Stimulated activated CD8-positive, alpha-beta memory T cell treated with anti-CD3 and anti-CD28 coated beads, Interleukin-12 subunit alpha, Interleukin-12 subunit beta, amount 100 ng/mL, for 24 hours (primary cell): ENCODE results near the gene SNN.

Experiments
- DNase-seq: peaks from one replicate; pipeline ENCODE4 v3.0.0-alpha.2; 2020; ENCODE audit errors: extremely low read depth

SNN gene

DNA sequence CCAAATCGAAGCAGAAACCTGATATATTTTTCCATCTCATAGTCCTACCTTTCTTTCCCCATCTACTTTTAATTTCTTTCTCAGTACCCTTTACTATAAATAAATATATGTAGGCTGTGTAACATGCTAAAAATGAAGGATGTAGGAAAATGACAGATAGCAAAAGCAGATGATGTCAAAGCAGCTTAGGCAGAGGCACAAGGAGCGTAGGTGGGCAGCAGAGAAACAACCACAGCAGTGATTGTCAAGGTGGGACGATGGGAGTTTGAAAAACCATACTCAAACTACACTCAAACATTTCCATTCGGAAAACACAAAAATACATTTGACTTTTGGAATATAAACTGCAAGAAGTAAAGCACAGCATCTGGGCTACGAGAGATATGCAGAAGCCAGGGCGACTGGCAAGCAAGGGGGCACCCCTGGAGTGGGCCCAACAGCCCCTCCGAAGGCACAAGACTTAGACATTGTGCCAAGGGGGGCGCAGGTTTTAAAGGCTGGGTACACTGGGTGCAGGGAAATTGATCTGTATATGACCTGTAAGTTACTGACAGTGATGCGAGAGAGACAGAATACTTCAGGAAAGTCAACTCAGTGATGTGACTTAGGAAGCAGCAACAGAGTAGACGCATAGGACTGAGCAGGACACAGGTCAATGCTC is 31.1 kb downstream of the SNN start:
- DNase-seq = no peak

DNA sequence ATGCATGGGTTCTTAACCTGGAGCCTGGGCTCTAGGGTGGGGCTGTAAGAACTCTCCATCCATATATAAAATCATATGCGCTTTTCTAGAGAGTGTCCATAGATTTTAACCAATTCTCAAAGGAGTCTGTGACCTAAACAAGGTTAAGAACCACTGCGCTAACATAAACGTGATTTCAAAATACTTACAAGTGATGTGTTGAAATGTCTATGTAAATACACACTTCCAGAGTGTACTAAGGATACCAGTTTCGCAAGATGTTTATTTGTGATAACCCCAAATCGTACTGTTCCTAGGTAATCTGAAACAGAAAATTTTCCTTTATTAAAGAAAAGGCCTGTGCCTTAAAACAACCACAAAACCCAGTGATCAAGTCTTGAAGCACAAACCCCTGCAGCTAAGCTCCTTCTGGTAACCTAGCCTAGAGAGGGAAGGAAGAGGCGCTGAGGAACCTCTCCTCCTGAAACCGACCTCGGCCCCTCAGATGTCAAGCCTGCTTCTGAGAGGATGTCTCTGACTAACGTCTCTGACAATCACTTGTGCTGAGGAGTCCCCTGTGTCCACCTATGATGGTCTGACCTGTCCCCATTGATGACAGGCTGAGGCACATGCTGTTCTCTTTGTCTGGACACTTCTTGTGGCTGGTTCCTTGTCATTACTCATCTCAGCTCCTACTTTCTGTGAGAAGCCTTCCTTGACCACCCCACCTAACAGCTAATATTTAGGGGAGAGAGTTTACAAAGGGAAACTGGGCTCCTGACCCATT is 32.2 kb downstream of the SNN start:
- DNase-seq = no peak

DNA sequence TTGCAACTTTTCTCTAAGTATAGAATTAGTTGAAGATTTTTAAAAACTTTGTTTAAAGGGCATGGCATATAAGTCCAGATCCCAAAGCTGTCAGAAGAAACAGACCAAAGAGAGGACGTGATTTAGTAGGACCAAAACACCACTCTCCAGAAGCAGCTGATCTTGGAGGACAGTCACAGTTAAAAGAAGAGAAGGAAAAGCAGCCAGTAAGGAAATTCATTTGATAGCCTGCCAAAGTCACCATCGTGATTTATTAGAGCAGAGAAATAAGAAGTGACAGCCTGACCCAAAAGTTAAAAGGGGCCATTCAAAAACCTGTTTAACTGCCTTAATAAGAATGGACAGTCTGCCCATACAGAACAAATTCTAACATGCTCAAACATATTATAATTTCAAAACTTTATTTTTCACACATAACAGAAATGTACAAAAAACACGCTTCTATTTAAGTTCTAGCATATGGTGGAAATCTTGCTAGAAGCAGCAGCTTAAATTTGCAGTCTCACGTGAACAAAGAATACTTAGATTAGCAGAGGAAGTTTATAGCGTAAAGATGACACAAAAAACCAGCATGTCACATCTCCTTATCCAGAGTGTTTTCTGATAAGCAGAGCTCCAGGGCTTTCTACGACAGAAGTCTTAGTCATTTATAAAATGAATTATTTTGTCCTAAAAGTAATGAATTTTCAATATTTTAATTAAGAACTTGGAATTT is 37.2 kb downstream of the SNN start:
- DNase-seq = no peak

DNA sequence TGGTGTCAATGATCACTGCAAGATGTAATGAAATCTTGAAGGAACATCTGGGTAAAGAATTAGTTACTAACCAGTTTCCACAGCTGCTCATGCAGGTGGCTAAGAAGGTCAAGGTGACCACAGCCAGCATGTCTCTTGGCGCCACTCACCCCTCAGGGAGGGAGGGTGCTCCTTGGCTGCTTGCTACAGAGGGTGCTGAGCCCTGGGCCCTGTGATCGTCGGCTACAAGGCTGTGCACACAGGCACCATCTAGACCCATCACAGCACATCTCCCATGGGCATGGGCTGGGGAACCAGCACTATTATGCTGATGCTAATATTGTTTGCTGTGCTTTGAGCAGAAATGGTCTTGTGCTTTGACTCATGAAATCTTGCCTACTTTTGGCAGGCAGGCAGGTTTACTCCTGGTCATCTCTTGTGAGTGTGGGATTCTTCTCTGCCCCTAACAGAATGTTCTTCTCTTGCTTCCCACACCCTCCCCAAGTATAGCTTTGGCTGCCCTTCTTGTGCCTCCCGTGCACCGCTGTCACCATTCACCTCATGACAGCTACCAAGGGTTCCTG is 38.0 kb downstream of the SNN start:
- DNase-seq = no peak

GRCh38 chr16:11707679-11708197 is 39.5 kb downstream of the SNN start:
- no peak for DNase-seq

DNA sequence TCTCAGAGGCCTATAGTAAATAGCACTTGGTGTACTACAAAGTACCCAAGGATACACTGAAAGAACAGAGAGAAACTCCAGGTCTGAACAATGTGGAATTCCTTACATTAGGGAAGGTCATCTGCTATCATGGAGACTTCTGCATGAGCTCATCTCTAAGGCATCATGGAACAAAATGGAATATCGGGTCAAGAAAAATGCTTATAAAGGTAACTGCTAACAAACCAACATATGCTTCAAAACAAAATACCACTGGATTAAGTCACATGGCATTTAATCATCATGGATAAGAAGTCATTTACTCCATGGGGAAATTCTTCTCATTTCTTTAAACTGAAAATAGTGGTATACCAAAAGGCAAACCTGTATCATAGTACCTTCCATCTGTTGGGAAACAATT is 40.2 kb downstream of the SNN start:
- no peak for DNase-seq

- no peak for DNase-seq
These were observed 43.4 kb downstream of the SNN start for GRCh38 chr16:11711662-11712061.

DNA sequence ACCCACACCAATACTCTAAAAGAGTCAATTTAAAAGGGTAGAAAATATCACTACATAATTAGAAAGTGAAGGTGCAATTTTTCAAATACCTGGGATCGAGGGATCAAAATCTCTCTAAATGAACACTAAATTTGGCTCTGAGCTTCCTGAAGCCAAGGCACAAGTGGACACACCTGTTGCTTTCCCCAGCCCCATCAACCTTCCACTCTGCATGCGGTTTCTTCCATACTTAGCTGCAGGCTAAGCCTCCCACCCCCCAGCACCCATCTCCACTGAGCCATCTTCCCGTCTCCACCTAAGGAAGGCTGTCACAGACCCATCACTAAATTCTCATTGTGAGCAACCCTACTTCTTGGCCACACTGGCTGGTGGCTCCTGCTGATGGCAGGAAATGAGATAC is 43.9 kb downstream of the SNN start:
- no peak for DNase-seq

- DNase-seq = no peak
These were observed 47.1 kb downstream of the SNN start for GRCh38 chr16:11715246-11715947.

DNA sequence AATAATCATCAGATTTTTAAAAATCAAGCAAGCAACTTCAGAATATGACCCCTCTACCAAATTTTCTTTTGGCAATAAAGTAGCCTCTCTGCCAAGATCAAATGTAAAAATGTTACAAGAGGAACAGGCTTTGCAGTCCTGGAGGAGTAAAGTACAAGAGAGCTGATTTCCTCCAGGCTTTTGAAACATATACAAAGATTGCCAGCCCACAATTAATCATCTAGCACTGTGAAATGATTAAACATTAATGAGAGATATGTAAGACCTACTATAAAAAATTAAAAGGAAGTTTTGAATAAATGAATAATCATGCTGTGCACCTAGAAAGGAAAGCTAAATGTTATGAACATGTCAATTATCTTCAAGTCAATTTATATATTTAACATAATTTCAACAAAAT is 48.1 kb downstream of the SNN start:
- DNase-seq = no peak

- DNase-seq = no peak
These were observed 49.6 kb downstream of the SNN start for GRCh38 chr16:11717811-11718210.

- DNase-seq = no peak
These were observed 50.9 kb downstream of the SNN start for GRCh38 chr16:11719171-11719570.

DNA sequence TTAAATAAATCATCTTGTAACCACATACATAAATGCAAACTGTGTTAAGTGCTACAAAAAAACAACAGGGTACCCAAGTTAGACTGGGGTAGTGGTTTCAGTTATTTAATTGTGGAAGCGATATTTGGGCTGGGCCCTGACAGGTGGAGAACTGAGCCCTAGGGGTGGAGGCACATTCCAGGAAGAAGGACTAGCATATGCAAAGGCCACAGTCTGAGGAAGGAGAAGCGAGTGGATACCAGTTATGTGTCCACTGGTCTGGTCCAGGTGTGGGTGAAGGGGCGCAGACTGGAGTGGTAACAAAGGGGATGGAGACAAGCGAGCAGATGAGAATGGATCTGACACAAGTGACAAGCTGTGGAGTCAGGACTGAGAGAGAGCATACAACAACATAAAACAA is 51.5 kb downstream of the SNN start:
- DNase-seq = no peak

- no peak for DNase-seq
These were observed 53.7 kb downstream of the SNN start for GRCh38 chr16:11721781-11722467.

- DNase-seq = no peak
These were observed 54.2 kb downstream of the SNN start for GRCh38 chr16:11722468-11722808.

DNA sequence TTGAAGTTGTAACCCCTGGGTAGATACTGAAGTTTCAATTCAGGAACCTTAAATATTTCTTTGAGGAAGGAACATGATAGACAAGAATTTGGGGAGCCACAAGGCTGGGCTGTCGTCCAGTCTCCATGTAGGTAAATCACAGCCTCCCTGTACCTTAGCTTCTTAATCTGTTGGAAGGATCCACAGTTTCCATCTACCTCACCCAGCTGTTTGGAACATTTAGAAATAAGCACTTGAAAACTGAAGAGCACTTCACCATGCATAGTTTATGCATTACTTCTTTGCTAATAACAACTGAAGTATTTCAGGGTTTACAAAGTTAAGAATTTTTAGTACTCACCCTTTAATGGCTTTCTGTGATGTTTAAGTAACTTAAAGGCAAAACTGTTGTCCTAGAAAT is 57.2 kb downstream of the SNN start:
- no peak for DNase-seq

GRCh38 chr16:11726008-11726407 is 57.8 kb downstream of the SNN start:
- DNase-seq = no peak

DNA sequence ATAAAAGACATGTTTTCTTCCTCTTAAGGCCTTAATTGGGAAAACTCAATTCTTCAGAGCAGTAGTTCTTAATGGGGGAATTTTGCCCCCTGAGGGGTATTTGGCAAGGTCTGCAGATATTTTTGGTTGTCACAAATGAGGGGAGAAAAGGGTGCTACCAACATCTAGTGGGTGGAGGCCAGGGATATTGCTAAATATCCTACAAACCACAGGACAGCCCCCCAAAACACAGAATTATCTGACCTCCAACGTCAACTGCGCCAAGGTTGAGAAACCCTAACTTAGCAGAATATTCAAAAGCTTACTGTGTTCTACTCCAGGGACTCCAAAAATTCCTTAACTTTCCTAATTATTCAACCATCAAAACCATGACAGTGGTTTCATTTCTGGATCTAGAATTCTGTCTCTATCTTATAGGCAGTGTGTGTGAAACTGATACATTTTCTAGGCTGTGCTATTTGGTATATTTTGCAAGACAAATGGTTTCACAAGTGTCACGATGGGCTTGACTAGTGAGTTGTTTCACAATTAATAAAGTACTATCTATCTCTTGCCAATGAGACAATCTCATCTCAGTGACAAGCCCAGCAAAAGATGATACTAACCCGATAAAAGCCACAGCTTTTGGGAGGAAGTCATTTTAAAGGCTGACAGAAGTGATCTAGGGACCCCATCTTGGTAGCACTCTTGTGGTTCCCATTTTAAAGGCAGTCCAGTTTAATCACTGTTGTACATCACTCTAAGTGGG is 59.7 kb downstream of the SNN start:
- DNase-seq = no peak
